Stimulated activated CD8-positive, alpha-beta memory T cell treated with anti-CD3 and anti-CD28 coated beads, Interleukin-7, amount 100 ng/mL, for 48 hours (primary cell): ENCODE data around the gene GID8.

Experiments
- DNase-seq, 2 donors: peaks; one replicate each; pipeline ENCODE4 v3.0.0-alpha.2; 2020; ENCODE audit warnings: low read depth in 1 of 2; ENCODE audit errors: extremely low read depth in 1 of 2

GID8 gene

GRCh38 chr20:62968378-62969178 is 30.6 kb downstream of the GID8 start:
- DNase-seq = no peak

GRCh38 chr20:62969179-62969760 is 31.3 kb downstream of the GID8 start:
- no peak for DNase-seq

- DNase-seq = no peak
Measured at GRCh38 chr20:62969939-62970306, 32.0 kb downstream of the GID8 start.

- no peak for DNase-seq
Measured at GRCh38 chr20:62970307-62971210, 32.6 kb downstream of the GID8 start.

- no peak for DNase-seq
Measured at GRCh38 chr20:62971211-62971949, 33.4 kb downstream of the GID8 start.

GRCh38 chr20:62971950-62972844 is 34.2 kb downstream of the GID8 start:
- peak; percentile 67 to 76 for DNase-seq

- no peak for DNase-seq
Measured at GRCh38 chr20:62972845-62973745, 35.1 kb downstream of the GID8 start.

GRCh38 chr20:62975251-62975760 is 37.4 kb downstream of the GID8 start:
- DNase-seq = no peak

- no peak for DNase-seq
Measured at GRCh38 chr20:62975812-62976508, 38.0 kb downstream of the GID8 start.

- DNase-seq = no peak
Measured at GRCh38 chr20:62976886-62977285, 38.9 kb downstream of the GID8 start.

- DNase-seq = peak in 1 of 2 donors; percentile 74
Measured at GRCh38 chr20:62977613-62978560, 39.9 kb downstream of the GID8 start.

GRCh38 chr20:62978561-62978943 is 40.6 kb downstream of the GID8 start:
- no peak for DNase-seq

GRCh38 chr20:62979310-62979709 is 41.4 kb downstream of the GID8 start:
- DNase-seq = no peak

- no peak for DNase-seq
Measured at GRCh38 chr20:62979876-62980373, 42.0 kb downstream of the GID8 start.

GRCh38 chr20:62980380-62980960 is 42.5 kb downstream of the GID8 start:
- DNase-seq = no peak

- no peak for DNase-seq
Measured at GRCh38 chr20:62980970-62981369, 43.0 kb downstream of the GID8 start.
